CD4-positive, alpha-beta T cell treated with Interleukin-12 subunit alpha and Interleukin-12 subunit beta, for 1 hour (primary cell): ENCODE results near the gene CHTF18.
"Not testable (repeated sequence)": the region's sequence is repeated elsewhere in the genome, so short reads cannot be mapped to it uniquely, and the experiment has no call there.

Experiments
- DNase-seq: peaks from one replicate; pipeline ENCODE4 v3.0.0-alpha.2; 2020

The CHTF18 gene

DNA sequence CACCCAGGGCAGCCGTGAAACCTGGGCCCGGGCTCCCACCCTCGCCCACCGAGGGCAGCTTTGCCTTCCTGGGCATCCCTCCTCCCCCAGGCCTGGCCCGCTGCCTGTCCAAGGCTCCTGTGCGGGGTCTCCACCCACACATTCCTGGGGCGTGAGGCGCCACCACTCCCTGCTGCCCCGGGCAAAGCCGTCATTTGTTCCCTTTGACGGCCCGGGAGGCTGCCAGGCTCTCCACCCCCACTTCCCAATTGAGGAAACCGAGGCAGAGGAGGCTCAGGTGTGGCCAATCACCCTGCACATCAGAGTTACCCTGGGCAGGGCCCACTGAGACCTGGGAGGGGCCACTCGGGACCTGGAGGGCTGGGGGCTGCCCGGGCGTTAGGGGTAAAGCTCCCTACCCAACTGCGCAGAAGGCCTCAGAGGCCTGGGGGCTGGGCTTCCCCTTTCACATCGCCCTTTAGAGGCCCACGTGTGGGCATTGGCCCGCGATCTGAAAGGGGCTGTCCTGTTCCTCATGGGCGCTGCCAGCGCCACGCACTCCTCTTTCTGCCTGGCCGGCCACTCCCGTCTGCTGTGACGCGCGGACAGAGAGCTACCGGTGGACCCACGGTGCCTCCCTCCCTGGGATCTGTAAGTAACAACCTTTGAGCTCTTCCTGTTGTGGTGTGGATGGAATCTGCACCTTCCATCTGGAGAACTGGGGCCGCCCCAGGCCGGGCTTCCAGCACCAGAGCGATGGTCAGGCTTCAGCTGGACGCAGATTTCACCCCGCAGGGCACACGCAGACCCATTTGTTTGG lies 27.7 kb upstream of the CHTF18 start, which contains the start of gene MSLN:
TSS of gene MSLN (plus strand) at position 190 of the 799 bp plus-strand sequence. CDS start 1,947 bp downstream, outside the sequence.
- no peak for DNase-seq

DNA sequence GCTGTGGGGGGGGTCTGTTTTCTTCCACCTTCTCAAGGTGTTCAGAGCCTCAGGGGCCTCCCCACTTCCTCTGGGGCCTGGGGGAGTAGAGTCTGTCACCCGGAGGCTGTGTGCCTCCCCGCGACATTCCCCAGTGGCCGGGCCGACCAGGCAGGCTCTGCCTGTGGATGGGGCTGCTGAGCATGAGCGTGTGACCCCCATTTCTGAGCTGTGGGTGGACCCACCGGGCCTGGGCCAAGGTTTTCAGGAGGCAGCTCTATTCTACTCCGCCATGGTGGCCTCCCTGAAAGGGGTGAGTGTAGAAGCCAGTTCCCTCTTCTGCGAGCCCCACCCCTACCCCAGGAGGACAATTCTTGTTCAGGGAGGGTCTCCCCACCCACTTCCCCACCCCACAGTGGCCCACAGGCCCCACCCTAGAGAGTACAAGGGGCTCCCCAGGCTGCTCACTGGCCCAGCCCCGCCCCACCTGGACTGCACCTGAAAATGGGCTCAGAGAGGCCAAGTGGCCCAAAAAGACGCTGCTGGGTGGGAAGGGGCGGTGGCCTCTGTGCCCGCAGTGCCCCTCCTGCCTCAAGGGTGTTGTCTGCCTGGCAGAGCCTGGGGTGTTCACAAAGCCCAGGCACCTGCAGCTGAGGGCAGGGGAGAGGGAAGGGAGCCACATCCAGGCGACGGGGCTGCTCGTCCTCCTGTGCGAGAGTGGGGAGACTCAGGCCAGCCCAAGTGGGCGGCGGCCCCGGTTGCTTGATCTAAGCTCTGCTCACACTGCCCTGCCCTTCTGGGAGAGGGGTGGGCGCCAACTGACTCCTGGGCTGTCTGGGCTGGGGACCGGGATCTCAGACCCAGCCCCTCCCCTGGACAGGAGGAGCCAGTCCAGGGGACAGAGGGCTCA lies 26.6 kb upstream of the CHTF18 start:
- no peak for DNase-seq

DNA sequence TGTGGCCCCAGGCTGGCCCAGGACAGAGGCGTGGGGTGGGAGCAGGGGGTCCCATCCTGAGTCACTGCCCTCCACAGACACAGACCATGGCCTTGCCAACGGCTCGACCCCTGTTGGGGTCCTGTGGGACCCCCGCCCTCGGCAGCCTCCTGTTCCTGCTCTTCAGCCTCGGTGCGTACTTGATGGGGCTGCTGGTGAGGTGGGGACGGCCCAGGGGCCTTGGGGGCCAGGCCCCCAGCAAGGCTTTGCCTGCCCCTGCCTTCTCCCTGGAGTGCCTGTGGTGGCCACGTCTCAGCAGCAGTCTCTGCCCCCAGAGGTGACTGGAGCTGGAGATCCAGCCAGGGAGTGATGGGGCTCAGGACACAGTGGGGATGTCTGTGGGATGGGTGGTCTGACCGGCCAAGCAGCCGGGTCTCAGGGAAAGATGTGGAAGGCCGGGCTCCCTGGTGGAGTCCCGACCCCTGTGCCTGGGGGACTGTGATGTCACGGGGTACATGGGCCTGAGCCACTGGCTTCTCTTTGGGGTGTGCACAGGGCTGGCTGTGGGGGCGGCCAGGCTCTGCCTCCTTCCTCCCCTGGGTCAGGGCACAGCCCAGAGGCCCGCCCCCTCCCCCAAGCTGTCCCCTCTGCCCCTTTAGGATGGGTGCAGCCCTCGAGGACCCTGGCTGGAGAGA lies 25.7 kb upstream of the CHTF18 start:
- DNase-seq: no peak

DNA sequence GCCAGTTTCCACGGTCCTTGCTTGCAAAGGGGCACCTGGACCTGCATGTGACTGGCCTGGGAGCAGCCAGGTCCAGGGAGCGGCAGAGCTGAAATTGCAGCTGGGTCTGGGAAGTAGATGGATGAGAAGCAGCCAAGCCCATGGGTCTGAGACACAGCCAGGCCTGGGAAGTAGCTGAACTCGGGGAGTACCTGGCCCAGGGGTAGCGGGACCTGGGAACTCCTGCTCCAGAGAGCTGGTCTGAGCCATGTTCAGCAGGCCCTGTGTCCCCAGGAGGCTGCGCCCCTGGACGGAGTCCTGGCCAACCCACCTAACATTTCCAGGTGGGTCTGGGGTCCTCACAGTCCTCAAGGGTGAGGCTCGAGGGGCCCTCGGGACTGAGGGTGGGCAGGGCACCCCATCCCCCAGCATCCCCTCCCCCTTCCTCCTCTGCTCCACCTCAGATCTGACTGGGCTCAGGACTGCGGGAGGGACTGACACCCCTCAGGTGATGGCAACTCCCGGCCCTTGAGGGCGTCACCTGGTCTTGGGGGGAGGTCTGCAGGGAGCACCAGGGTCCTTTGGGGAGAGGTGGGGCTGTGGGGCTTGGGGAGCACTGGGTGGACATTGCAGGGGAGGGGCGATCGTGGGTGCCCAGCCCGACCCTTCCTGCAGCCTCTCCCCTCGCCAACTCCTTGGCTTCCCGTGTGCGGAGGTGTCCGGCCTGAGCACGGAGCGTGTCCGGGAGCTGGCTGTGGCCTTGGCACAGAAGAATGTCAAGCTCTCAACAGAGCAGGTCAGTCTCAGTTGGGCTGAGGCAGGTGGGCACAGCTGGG lies 24.8 kb upstream of the CHTF18 start:
- DNase-seq: no peak

DNA sequence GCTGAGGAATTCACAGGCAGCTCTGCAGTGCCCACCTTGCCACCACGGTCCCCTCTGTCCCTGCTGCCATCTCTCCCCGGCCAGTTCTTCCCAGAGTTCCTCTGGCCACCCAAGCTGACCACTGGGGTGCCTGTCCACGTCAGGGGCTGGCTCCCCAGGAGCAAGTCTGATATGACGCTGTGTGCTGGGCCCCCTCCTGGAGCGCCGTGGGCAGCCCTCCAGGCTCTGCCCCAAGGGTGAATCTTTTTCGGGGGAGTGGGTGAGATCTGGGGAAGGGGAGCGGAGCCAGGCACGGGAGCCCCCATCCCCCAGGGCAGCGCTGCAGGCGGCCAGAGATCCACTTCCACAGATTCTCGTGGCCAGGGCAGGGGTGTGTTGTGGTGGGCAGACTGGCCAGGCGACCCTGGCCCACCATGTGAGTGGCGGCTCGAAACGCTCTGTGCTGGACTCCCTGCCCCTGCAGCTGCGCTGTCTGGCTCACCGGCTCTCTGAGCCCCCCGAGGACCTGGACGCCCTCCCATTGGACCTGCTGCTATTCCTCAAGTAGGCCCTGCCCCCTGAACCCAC lies 24.2 kb upstream of the CHTF18 start:
- DNase-seq: no peak

DNA sequence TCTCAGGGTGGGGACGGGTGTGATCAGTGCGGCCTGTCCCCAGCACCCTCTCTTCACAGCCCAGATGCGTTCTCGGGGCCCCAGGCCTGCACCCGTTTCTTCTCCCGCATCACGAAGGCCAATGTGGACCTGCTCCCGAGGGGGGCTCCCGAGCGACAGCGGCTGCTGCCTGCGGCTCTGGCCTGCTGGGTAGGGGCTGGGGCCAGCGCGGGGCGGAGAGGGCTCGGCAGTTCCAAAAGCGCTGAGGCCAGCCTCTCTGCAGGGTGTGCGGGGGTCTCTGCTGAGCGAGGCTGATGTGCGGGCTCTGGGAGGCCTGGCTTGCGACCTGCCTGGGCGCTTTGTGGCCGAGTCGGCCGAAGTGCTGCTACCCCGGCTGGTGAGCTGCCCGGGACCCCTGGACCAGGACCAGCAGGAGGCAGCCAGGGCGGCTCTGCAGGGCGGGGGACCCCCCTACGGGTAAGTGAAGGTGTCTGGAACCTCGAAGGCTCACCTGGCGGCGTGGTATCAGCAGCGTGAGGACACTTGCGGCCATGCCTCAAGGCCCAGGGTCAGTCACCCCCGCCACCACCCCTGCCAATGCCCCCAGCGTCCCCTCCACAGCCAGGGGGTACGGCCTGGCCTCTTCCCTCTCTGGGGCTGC lies 23.5 kb upstream of the CHTF18 start:
- no peak for DNase-seq

DNA sequence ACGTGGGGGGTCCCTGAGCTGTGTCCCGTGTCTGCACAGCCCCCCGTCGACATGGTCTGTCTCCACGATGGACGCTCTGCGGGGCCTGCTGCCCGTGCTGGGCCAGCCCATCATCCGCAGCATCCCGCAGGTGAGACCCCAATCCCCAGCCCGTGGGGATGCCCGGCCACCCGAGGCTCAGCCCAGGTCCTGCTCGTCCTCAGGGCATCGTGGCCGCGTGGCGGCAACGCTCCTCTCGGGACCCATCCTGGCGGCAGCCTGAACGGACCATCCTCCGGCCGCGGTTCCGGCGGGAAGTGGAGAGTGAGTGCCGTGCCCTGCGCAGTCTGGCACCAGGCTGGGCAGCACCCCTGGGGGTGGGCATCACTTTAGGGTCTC lies 22.9 kb upstream of the CHTF18 start:
- DNase-seq: no peak

DNA sequence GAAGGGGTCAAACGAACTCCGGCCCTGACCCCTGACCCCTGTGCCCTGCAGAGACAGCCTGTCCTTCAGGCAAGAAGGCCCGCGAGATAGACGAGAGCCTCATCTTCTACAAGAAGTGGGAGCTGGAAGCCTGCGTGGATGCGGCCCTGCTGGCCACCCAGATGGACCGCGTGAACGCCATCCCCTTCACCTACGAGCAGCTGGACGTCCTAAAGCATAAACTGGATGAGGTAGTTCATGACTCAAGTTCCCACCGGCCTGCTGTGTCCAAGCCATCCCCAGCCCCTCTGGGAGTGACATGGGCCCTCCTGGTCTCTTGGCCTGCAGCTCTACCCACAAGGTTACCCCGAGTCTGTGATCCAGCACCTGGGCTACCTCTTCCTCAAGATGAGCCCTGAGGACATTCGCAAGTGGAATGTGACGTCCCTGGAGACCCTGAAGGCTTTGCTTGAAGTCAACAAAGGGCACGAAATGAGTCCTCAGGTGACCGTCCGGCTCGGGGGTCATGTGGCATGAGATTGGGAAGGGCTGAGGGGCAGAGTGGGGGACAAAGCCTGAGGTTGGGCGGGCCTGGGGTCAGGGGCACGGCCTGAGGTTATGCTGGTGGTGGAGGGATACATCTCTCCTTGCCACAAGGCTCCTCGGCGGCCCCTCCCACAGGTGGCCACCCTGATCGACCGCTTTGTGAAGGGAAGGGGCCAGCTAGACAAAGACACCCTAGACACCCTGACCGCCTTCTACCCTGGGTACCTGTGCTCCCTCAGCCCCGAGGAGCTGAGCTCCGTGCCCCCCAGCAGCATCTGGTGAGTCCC lies 22.2 kb upstream of the CHTF18 start:
- DNase-seq: no peak

DNA sequence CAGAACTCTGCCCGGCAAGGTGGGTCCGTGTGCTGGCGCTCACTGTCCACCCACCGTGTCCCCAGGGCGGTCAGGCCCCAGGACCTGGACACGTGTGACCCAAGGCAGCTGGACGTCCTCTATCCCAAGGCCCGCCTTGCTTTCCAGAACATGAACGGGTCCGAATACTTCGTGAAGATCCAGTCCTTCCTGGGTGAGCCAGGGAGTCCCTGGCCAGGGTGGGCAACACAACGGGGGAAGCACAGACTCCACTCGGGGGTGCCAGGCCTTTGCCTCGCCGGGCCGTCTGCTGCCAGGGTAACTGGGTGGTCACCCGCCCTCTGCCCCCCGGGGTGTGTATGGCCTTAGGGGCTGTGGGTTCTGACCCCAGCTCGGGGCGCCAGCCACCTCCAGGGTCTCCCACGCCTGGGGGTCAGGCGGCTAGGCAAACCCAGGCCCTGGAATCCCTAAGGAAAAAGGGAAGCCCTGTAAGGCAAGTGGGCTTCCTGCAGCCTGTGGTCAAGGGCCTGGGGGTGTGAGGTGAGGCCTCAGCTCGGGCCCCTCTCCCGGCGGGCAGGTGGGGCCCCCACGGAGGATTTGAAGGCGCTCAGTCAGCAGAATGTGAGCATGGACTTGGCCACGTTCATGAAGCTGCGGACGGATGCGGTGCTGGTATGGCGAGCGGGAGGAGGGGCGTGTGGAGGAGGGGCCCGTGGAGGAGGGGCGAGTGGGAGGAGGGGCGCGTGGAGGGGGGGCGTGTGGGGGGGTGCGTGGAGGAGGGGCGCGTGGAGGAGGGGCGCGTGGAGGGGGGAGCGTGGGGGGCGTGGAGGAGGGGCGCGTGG lies 21.4 kb upstream of the CHTF18 start:
- DNase-seq: no peak

DNA sequence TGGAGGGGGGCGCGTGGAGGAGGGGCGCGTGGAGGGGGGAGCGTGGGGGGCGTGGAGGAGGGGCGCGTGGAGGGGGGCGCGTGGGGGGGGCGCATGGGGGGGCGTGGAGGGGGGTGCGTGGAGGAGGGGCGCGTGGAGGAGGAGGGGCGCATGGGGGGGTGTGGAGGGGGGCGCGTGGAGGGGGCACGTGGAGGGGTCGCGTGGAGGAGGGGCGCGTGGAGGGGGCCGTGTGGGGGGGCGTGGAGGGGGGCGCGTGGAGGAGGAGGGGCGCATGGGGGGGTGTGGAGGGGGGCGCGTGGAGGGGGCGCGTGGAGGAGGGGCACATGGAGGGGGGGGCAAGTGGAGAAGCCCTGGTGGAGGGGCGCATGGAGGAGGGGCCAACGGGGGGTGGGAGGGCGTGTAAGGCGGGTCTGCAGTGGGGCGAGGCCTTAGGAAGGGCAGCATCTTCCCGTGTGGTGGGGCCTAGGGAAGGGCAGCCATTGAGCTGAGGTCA lies 20.6 kb upstream of the CHTF18 start:
- no peak for DNase-seq

DNA sequence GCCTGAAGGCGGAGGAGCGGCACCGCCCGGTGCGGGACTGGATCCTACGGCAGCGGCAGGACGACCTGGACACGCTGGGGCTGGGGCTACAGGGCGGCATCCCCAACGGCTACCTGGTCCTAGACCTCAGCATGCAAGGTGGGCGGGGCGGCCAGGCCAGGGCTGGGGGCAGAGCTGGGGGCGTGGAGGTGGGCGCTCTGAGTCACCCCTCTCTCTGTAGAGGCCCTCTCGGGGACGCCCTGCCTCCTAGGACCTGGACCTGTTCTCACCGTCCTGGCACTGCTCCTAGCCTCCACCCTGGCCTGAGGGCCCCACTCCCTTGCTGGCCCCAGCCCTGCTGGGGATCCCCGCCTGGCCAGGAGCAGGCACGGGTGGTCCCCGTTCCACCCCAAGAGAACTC lies 20.0 kb upstream of the CHTF18 start:
- DNase-seq: no peak

DNA sequence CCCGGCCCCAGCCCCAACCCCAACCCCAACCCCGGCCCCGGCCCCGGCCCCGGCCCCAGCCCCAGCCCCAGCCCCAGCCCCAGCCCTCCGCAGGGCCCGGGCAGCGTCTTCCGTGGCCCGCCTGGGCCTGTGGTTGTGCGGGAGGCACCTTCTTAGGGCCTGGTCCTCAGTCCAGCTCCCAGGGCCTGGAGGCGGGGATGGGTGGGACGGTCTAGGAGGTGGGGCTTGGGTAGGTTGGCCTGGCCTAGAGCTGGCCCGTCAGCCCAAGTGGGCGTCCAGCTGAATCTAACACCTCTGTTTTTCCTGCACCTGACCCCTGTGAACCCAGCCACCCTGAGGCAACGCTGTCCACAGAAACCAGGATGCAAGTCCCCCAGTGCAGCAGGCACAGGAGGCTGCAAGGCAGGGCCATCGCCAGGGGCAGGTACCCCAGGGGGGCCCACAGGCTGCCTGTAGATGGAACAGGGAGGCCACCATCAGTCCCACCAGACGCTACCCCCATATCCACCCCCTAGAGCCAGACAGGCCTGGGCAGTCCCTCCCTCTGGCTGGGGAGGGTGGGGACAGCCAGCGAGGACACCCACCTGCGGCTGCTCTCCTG lies 19.1 kb upstream of the CHTF18 start:
- DNase-seq: no peak

DNA sequence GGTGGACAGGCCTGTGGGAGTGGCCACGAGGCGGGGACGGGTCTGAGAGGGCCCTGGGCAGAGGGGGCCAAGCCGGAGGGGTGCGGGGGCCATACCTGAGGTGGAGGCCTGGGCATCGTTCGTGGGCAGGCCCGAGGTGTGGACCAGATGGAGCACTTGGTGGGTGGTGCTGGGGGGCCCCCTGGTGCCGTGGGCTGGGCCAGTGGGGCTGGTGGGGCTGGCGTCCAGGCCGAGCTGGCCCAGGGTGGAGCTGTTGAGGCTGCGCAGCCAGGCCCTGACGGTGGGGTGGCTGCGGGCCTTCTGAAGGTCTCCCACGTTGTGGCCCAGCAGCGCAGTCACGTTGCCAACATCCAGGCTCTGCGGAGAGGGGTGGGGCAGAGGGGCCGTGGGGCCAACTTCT lies 18.5 kb upstream of the CHTF18 start:
- DNase-seq: no peak

DNA sequence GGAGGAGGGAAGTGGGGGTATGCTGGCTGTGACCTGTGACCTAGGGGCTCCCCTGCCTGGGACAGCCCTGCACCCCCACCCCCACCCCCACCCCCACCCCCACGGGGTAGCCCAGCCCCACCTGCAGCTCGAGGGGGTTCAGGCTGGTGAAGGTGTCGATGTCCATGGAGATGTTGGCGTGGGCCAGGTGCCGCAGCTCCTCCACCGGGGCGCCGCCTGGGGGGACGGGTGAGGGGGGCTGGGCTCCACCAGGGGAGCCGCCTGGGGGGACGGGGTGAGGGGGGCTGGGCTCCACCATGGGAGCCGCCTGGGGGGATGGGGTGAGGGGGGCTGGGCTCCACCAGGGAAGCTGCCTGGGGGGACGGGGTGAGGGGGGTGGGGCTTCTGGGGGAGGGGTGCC lies 18.0 kb upstream of the CHTF18 start:
- no peak for DNase-seq

DNA sequence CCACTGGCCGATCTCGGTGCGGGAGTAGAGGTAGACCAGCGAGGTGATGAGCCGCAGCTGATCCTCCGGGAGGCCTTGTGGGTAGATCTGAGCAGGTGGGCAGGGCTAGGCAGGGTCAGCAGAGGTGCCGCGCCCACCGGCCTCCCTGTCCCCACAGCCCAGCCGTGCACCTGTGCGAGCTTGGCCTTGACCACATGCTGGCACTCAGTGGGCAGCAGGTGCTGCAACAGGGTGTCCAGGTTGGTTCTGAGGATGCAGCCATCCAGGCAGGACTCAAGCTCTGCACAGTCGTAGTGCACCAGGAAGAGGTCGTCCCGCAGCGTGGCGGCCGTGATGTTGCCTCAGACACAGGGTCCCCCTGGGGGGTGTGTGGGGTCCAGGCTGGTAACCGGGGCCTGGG lies 15.5 kb upstream of the CHTF18 start:
- no peak for DNase-seq

DNA sequence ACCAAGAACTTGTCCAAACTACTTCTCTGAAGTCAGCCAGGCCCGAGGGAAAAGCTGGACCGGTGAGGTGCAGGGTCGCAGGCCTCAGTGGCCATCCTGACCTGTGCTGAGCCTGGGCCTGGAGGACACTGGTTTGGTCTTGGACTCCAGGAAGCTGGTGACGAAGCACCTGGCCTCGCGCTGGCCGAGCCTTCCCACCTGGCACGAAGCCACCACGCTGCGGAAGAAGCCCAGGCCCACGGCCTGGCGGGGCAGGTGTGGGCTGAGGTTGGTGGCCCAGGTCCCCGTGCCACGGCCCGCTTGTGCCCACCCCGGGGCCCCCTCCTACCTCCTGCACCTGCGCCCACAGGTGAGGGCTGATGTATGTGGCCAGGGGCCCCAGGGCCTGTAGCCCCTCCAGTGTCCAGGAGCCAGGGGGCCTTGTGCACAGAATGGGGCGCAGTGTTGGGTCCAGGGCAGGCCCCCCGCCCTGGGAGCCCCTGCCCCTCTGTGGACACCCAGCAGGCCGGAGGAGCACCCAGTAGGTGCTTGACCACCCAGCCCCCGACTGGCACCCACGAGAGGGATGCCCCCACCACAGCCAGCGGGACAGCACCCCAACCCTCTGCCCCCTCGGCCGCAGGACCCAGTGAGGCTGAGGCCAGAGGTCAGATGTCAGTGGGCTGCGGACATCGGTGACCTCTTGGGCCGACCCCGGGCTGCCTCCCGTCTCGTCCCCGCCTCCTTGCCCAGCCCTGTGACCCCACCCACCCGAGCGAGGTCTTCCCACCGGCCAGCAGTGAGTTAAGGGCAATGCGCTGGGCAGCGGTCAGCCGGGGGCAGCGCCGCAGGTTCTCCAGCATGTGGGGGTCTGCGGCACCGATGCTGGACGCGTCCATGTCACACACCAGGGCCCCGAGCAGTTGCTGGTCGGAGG lies 14.1 kb upstream of the CHTF18 start:
- DNase-seq: no peak

DNA sequence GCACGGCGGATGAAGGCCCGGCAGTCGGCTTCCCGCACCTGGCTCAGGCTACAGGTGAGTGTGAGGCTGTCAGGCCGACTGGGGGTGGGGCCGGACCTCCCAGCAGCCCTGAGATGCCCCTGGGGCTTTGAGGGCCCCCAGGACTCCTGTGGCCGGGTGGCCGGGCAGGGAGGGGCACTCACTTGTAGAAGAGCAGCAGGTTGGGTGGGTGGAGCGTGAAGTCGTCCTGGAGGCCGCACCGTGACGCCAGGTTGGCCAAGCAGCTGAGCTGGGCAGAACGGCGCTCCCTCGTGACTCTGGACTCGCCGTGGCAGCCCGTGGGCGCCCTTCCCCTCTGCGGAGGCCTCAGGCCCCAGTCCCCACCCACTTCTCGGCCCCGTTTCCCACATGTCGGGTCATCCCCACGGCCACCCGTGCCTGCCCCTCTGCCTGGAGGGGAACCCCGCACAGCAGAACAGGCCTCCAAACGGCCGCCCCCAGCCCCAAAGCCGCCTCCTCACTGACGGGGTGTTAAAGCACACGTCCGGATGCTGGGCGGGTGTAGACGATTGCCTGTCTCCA lies 13.1 kb upstream of the CHTF18 start:
- DNase-seq: no peak

DNA sequence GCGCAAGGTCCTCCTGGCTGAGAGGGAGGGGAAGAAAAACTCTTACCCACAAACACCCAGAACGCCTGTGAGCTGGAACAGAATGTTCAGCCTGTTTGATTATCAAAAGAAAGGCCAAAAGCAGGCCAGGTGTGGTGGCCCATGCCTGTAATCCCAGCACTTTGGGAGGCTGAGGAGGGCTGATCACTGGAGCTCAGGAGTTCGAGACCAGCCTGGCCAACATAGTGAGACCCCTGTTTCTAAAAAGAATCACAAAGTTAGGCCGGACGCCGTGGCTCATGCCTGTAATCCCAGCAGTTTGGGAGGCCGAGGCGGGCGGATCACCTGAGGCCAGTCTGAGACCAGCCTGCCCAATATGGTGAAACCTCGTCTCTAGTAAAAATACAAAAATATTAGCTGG lies 12.1 kb upstream of the CHTF18 start:
- DNase-seq: not testable (repeated sequence)
